PC-9 (cell line): Measurements from ENCODE around the gene TSPAN12. TPM values are rescaled to one million over a fixed set of nuclear protein-coding genes. Genes with fewer than 3 reads are reported as not detected.

Source experiments
- BruUV-seq: library from RNA; stranded (reverse); fragments of 400-500 nt; replicated peaks from 2 replicates; lab custom pipeline; 2021; lab: Mats Ljungman, UMichigan
- CTCF ChIA-PET: fragments of 300-600 bp; sonication (Branson Sonifier 250); formaldehyde crosslinking; loops from one replicate; lab custom pipeline; 2022; ENCODE audit warnings: antibody characterized with exemption; lab: Charles Lee
- POLR2A ChIA-PET: fragments of 300-600 bp; sonication (Branson Sonifier 250); formaldehyde crosslinking; loops from one replicate; lab custom pipeline; 2022; ENCODE audit warnings: antibody characterized with exemption; ENCODE audit not compliant: unreplicated experiment; lab: Charles Lee
- DNase-seq, 2 experiments: peaks; one replicate each; pipeline versions ENCODE4 v3.0.0 to v3.0.0-alpha.2; 2015 to 2022; ENCODE audit warnings: mixed read lengths in 1 of 2
- H2AFZ ChIP-seq: fragments of 200-600 bp; sonication (generic); 2 replicates; pipeline ENCODE4 v1.8.1; 2017; ENCODE audit warnings: antibody characterized with exemption
- H3F3A ChIP-seq: fragments of 200-600 bp; sonication (generic); 2 replicates; pipeline ENCODE4 v1.8.1; 2017; ENCODE audit warnings: antibody characterized with exemption, mild to moderate bottlenecking, low read depth; ENCODE audit not compliant: insufficient read depth
- H3K27ac ChIP-seq: fragments of 200-600 bp; sonication (generic); 2 replicates; pipeline ENCODE4 v1.6.1; 2016; ENCODE audit warnings: mixed run types
- H3K27me3 ChIP-seq: fragments of 200-600 bp; sonication (generic); 2 replicates; pipeline ENCODE4 v1.6.1; 2016; ENCODE audit warnings: low read depth, mixed run types; ENCODE audit not compliant: insufficient read depth
- H3K36me3 ChIP-seq: fragments of 200-600 bp; sonication (generic); 2 replicates; pipeline ENCODE4 v1.6.1; 2016; ENCODE audit warnings: low read depth, mixed run types
- H3K4me1 ChIP-seq: fragments of 200-600 bp; sonication (generic); replicated peaks from 2 replicates; pipeline ENCODE4 v1.6.1; 2016; ENCODE audit warnings: mixed run types; ENCODE audit not compliant: insufficient read depth
- H3K4me2 ChIP-seq: fragments of 200-600 bp; sonication (generic); 2 replicates; pipeline ENCODE4 v1.6.1; 2017; ENCODE audit warnings: mixed run types
- H3K4me3 ChIP-seq: fragments of 200-600 bp; sonication (generic); 2 replicates; pipeline ENCODE4 v1.6.1; 2016; ENCODE audit warnings: mixed run types
- H3K79me2 ChIP-seq: fragments of 200-600 bp; sonication (generic); 2 replicates; pipeline ENCODE4 v1.6.1; 2017; ENCODE audit warnings: low read depth, mixed run types
- H3K9me2 ChIP-seq: fragments of 200-600 bp; sonication (generic); 2 replicates; pipeline ENCODE4 v1.8.1; 2017; ENCODE audit warnings: mild to moderate bottlenecking; ENCODE audit not compliant: insufficient read depth
- H3K9me3 ChIP-seq: fragments of 200-600 bp; sonication (generic); 2 replicates; pipeline ENCODE4 v1.8.1; 2016; ENCODE audit warnings: low read depth; ENCODE audit not compliant: insufficient read depth
- H4K20me1 ChIP-seq: fragments of 200-600 bp; sonication (generic); 2 replicates; pipeline ENCODE4 v1.8.1; 2017; ENCODE audit not compliant: insufficient read depth
- EZH2 ChIP-seq: fragments of 200-600 bp; sonication (generic); IDR thresholded peaks from 2 replicates; pipeline ENCODE4 v1.8.0; 2017; ENCODE audit warnings: antibody characterized with exemption, low read depth
- intact Hi-C: fragments of 100-400 bp; cut with micrococcal nuclease; formaldehyde crosslinking; loops from one replicate; pipeline ENCODE4 v1.10.0; 2022; ENCODE audit not compliant: unreplicated experiment
- total RNA-seq: library from RNA; stranded (reverse); gene quantifications from 2 replicates; pipeline ENCODE4 v1.2.3, GENCODE V29; 2021
- TF ChIP-seq, protein P1 (sequence below): fragments of 200-600 bp; sonication (generic); conservative IDR thresholded peaks from 2 replicates; pipeline ENCODE4 v1.6.1; 2017; ENCODE audit warnings: mixed run types, antibody characterized with exemption, mild to moderate bottlenecking, moderate library complexity

The TSPAN12 gene
- total RNA-seq, 1 experiment from 2014 or later, result 5.8 TPM

DNA sequence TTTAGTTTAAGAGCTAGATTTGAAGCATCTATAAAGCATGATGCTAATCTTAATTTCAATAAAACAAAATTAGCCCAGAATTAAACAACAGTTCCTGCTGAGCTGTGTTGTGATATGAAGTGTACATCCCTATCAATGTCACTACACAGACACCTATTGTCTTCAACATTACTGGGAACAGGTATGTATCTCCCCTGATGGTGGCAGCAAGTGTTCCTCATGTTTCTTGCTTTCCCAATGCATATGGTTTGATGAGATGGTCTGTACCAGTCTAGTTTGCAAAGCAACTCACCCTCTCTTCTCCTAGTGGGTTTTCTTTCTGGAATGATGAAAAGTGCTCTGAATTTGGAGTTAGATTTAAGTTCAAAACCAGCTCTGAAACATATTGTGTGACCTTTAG is 38.1 kb downstream of the TSPAN12 start:
- no peak for DNase-seq
- Histone ChIP-seq H3K4me3 (no peak overlapping the region), H4K20me1 (no peaks in the 10 kb centered on the region), H3K4me1 (no peaks in the 10 kb centered on the region), H3K27me3 (no peaks in the 10 kb centered on the region), H3K79me2 (no peaks in the 10 kb centered on the region), H3F3A (no peaks in the 10 kb centered on the region), H3K9me2 (no peaks in the 10 kb centered on the region; the same call in 1 of the 2 replicates), H3K36me3 (no peaks in the 10 kb centered on the region), H3K4me2 (no peak overlapping the region), H3K27ac (no peak overlapping the region), H3K9me3 (no peaks in the 10 kb centered on the region), H2AFZ (no peak overlapping the region)
- intact Hi-C loops, result no loop called here
- ChIA-PET POLR2A (no interaction called here), CTCF (interaction anchor here (0.6 kb wide), 1 partner anchor 14 kb away, joined by 5 read pairs; no protein-coding TSS in a partner anchor)
- no TSS peak for BruUV-seq
- TF ChIP-seq, protein P1, sequence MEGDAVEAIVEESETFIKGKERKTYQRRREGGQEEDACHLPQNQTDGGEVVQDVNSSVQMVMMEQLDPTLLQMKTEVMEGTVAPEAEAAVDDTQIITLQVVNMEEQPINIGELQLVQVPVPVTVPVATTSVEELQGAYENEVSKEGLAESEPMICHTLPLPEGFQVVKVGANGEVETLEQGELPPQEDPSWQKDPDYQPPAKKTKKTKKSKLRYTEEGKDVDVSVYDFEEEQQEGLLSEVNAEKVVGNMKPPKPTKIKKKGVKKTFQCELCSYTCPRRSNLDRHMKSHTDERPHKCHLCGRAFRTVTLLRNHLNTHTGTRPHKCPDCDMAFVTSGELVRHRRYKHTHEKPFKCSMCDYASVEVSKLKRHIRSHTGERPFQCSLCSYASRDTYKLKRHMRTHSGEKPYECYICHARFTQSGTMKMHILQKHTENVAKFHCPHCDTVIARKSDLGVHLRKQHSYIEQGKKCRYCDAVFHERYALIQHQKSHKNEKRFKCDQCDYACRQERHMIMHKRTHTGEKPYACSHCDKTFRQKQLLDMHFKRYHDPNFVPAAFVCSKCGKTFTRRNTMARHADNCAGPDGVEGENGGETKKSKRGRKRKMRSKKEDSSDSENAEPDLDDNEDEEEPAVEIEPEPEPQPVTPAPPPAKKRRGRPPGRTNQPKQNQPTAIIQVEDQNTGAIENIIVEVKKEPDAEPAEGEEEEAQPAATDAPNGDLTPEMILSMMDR, result no peak
- no peak for TF ChIP-seq EZH2

DNA sequence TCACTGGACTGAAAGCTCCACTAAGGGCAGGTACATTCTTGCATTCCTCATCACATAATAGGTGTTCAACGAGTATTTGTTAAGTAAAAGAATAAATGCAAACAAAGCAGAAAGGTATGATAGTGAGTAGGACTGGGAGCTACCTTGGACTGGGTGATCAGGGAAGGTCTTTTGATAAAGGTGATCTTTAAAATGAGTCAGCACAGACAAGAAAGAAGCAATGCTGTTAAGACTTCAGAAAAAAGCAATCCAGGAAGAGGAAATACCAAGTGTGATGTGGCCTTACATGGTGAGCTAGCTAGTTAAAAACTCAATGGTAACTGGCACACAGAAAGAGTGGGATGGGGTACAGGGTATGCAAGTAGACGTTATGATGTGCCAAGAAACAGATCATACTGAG is 40.1 kb downstream of the TSPAN12 start:
- intact Hi-C loops, result no loop called here
- BruUV-seq, result no TSS peak
- Histone ChIP-seq H3K27me3 (no peaks in the 10 kb centered on the region), H3K9me3 (no peaks in the 10 kb centered on the region), H3K79me2 (no peaks in the 10 kb centered on the region), H3K4me3 (no peak overlapping the region), H2AFZ (no peak overlapping the region), H3K36me3 (no peaks in the 10 kb centered on the region), H3K9me2 (no peaks in the 10 kb centered on the region; the same call in 1 of the 2 replicates), H3K27ac (no peak overlapping the region), H4K20me1 (no peaks in the 10 kb centered on the region), H3K4me1 (no peaks in the 10 kb centered on the region), H3K4me2 (no peak overlapping the region), H3F3A (no peaks in the 10 kb centered on the region)
- TF ChIP-seq, protein P1, result no peak
- no peak for TF ChIP-seq EZH2
- no peak for DNase-seq
- POLR2A ChIA-PET, result no interaction called here
- CTCF ChIA-PET, result no interaction called here

DNA sequence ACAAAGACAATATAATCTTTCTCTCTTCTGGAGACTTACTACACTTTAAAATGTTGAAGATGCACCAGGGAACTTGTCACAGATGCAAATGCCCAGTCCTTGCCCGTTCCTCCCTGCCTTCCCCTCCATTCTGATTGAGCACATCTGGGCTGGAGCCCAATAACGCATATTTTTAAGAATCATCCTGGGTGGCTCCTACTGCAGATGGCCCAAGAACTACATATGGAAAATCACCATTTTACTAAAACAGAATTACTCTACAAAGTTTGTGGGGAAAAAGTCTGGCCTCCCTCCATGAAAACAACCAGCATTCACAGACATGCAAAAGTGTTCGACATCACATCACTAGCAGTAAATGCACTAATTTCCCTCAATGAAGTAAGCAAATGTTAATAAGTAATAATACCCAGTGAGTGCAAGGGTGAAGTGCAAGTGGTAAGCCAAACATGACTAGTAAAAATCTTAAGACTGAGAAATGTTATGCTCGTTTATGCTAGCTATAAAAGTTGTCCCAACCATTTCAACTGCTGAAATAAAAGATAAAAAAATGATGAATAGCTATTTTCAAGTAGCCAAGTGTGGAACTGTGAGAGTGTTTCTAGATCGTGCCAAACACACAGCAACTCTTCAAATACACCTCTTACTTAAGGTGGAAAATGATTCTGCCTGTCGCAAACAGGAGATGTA is 43.5 kb downstream of the TSPAN12 start:
- CTCF ChIA-PET, result no interaction called here

More for the DNA sequence above, 43.5 kb downstream of the TSPAN12 start:
- Histone ChIP-seq H3K36me3 (no peaks in the 10 kb centered on the region), H3K9me2 (no peaks in the 10 kb centered on the region; the same call in 1 of the 2 replicates), H3F3A (no peaks in the 10 kb centered on the region), H2AFZ (no peak overlapping the region), H3K4me3 (no peak overlapping the region), H4K20me1 (no peaks in the 10 kb centered on the region), H3K27me3 (no peaks in the 10 kb centered on the region), H3K9me3 (no peaks in the 10 kb centered on the region), H3K4me2 (no peak overlapping the region), H3K4me1 (no peaks in the 10 kb centered on the region), H3K79me2 (no peaks in the 10 kb centered on the region), H3K27ac (no peak overlapping the region)
- no peak for DNase-seq
- TF ChIP-seq EZH2, result no peak
- TF ChIP-seq, protein P1, result no peak
- intact Hi-C loops, result no loop called here
- POLR2A ChIA-PET, result no interaction called here
- BruUV-seq, result no TSS peak
